WERI-Rb-1 (cell line): ENCODE data around the gene UBE3D.

Experiments used
- DNase-seq: peaks from one replicate; pipeline ENCODE4 v3.0.0-alpha.2; 2020
- H3K27ac ChIP-seq: fragments of 250-450 bp; sonication (Bioruptor Pico); 2 replicates; pipeline ENCODE4 v1.5.1; 2020; ENCODE audit warnings: mild to moderate bottlenecking, moderate library complexity
- H3K27me3 ChIP-seq: fragments of 250-450 bp; sonication (Bioruptor Pico); 2 replicates; pipeline ENCODE4 v1.5.1; 2021; ENCODE audit warnings: mild to moderate bottlenecking, low read depth, moderate library complexity; ENCODE audit not compliant: insufficient read depth, severe bottlenecking
- H3K36me3 ChIP-seq: fragments of 250-450 bp; sonication (Bioruptor Pico); 2 replicates; pipeline ENCODE4 v1.5.1; 2020; ENCODE audit warnings: mild to moderate bottlenecking, moderate library complexity
- H3K4me3 ChIP-seq: 2 replicates; pipeline ENCODE4 v1.5.1; 2011; ENCODE audit warnings: low read depth, mild to moderate bottlenecking, control low read depth, low read length
- H3K9me3 ChIP-seq: fragments of 250-450 bp; sonication (Bioruptor Pico); 2 replicates; pipeline ENCODE4 v1.5.1; 2021; ENCODE audit warnings: mild to moderate bottlenecking, moderate library complexity; ENCODE audit not compliant: severe bottlenecking
- TF ChIP-seq, protein P1 (sequence below): IDR thresholded peaks from 2 replicates; pipeline ENCODE4 v1.5.1; 2011; ENCODE audit warnings: low read depth, mild to moderate bottlenecking, control low read depth, inconsistent platforms, low read length

UBE3D gene

DNA sequence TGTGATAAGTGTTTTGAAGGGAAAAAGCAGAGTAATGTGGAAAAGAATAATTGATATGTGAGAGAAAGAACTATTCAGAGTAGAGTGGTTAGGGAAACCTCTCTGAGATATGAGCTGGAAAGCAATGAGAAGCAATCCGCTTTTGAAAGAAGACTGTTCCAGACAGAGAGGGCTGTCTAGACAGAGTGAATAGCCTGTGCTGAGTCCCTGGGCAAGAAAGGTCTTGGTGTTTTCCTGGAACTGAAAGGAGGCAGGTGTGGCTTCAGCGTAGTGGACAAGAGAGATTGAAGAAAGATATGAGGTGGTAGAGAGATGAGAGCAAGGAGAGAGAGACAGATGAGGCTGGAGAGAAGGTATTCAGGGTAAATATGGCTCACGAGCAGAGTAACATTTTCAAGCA lies 190.8 kb downstream of the UBE3D start:
- DNase-seq, result no peak
- TF ChIP-seq, protein P1, sequence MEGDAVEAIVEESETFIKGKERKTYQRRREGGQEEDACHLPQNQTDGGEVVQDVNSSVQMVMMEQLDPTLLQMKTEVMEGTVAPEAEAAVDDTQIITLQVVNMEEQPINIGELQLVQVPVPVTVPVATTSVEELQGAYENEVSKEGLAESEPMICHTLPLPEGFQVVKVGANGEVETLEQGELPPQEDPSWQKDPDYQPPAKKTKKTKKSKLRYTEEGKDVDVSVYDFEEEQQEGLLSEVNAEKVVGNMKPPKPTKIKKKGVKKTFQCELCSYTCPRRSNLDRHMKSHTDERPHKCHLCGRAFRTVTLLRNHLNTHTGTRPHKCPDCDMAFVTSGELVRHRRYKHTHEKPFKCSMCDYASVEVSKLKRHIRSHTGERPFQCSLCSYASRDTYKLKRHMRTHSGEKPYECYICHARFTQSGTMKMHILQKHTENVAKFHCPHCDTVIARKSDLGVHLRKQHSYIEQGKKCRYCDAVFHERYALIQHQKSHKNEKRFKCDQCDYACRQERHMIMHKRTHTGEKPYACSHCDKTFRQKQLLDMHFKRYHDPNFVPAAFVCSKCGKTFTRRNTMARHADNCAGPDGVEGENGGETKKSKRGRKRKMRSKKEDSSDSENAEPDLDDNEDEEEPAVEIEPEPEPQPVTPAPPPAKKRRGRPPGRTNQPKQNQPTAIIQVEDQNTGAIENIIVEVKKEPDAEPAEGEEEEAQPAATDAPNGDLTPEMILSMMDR, result no peak
- Histone ChIP-seq H3K27me3 (no peaks in the 10 kb centered on the region), H3K4me3 (no peak overlapping the region), H3K36me3 (no peaks in the 10 kb centered on the region), H3K9me3 (no peaks in the 10 kb centered on the region), H3K27ac (no peak overlapping the region)

DNA sequence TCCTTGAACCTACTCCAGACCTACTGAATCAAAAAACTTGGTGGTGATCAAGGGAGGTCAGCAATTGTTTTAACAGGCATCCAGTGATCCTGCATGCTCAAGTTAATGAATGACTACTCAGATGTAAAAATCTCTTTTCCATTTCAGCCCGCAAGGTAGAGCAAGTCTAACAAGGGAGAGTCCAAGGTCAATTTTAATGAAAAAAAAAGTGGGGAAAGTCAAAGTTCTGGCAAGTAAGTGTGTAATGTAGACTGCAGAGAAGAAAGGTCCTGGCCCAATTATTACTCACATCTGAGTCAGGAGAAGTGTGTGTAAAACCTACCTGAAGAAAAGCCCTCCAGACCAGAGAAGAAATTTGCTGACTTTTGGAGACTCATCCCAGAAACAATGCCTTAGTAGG lies 193.5 kb downstream of the UBE3D start:
- Histone ChIP-seq H3K36me3 (no peaks in the 10 kb centered on the region), H3K4me3 (no peak overlapping the region), H3K9me3 (no peaks in the 10 kb centered on the region), H3K27ac (no peak overlapping the region), H3K27me3 (no peaks in the 10 kb centered on the region)
- DNase-seq, result no peak
- TF ChIP-seq, protein P1, result no peak

DNA sequence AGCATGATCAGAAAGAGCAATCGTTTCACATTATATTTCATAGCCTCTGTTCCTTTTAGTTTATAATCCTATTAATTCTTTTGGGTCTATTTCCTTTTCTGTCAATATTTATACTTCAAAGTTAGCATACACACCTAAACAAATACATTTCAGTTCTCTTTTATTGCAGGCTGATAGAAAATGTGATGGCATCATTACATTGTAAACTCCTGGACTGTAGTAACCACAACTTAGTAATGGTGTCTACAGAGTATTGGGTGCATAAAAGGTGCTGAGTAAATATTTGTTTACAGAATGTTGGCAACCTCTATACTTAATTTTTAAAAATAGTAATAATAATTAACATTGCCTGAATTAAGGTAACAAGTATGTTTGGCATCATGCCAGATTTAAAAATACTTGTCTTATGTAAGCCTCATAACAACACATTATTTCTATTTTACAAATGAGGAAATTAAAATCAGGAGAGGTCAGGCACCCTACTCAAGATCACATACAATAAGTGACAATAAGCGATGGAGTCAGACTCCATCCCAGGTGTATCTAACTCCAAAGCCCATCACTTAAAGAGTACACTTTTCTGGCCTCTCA lies 195.0 kb downstream of the UBE3D start:
- TF ChIP-seq, protein P1, result no peak
- Histone ChIP-seq H3K36me3 (no peaks in the 10 kb centered on the region), H3K27ac (no peak overlapping the region), H3K4me3 (no peak overlapping the region), H3K9me3 (no peaks in the 10 kb centered on the region), H3K27me3 (no peaks in the 10 kb centered on the region)
- no peak for DNase-seq

DNA sequence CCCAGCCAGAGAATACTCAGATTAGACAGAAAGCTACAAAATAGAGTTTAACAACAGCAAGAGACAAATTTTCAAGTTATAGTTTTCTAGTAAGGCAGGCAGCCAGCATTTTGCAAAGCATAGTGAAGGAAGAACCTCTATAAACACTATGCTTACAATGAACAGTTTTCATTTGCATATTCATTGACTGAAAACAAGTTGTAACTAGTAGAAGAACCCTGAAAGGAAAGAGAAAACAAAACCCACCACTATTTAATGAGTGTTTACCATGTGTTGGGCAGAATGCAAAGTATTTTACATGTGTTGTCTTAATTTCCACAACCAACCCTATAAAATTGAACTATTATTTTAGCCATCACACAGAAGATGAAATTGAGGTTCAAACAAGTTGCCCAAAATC lies 196.1 kb downstream of the UBE3D start:
- Histone ChIP-seq H3K36me3 (no peaks in the 10 kb centered on the region), H3K27ac (no peak overlapping the region), H3K9me3 (no peaks in the 10 kb centered on the region), H3K27me3 (no peaks in the 10 kb centered on the region), H3K4me3 (no peak overlapping the region)
- no peak for DNase-seq
- TF ChIP-seq, protein P1, result no peak

DNA sequence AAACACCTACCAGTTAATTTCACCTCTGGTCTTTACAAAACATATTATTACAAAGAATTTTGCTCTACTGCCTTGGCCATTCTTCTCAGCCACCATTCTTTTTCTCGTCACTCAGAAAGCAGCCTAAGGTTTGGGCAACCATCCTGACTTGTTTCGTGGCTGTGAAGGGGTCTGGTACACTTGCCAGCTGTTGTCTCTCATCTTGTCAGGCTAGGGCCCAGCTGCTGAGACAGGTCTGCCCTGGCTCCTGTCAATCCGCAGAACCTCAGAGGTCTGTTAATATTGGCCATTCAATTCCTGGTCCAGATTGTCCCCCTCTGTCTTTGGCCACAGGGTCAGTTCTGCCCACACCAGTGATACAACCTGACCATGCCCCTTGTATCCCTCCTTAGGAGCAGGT lies 197.7 kb downstream of the UBE3D start:
- no peak for DNase-seq
- no peaks in the 10 kb centered on the region for H3K27me3 ChIP-seq
- no peak overlapping the region for H3K27ac ChIP-seq
- H3K4me3 ChIP-seq, result no peak overlapping the region
- no peaks in the 10 kb centered on the region for H3K36me3 ChIP-seq
- TF ChIP-seq, protein P1, result no peak
- no peaks in the 10 kb centered on the region for H3K9me3 ChIP-seq

DNA sequence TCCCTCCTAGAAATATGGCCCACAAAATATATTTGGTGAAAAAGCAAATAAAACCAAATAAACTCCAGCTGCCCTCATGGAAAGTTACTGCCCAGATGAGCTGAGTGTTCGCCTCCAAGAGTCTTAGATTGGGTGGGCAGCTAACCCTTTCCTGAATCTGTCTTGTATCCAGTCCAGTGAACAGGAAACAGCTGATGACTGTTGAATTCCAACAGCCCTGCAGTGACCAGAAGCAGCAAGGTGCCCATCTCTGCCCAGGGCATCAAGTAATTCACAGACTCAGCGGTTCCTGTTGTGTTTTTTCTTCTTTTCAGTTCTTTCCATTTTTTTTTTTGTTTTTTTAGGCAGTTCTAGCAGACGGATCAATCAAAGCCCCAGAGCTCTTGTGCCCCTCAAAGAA lies 199.2 kb downstream of the UBE3D start:
- H3K9me3 ChIP-seq, result no peaks in the 10 kb centered on the region
- no peak overlapping the region for H3K4me3 ChIP-seq
- H3K27me3 ChIP-seq, result no peaks in the 10 kb centered on the region
- DNase-seq, result no peak
- no peak overlapping the region for H3K27ac ChIP-seq
- no peaks in the 10 kb centered on the region for H3K36me3 ChIP-seq
- TF ChIP-seq, protein P1, result no peak
